Tibial artery (tissue), 4 donors: ENCODE results near the gene HPN.

Source experiments
- DNase-seq, 2 donors: peaks; one replicate each; pipeline ENCODE4 v3.0.0-alpha.2; 2019
- H3K27ac ChIP-seq, 2 donors: fragments of 200-600 bp; sonication (generic) in 1 of 2; 1 replicate in 1 of 2; 2 replicates in 1 of 2; pipeline ENCODE4 v1.5.1; 2018 to 2019; ENCODE audit warnings: mild to moderate bottlenecking in 1 of 2
- H3K27me3 ChIP-seq, 2 donors: fragments of 200-600 bp; sonication (generic) in 1 of 2; one replicate each; pipeline versions ENCODE4 v1.5.1 to v1.6.0; 2016 to 2019
- H3K36me3 ChIP-seq, 3 donors: fragments of 200-600 bp; sonication (generic) in 2 of 3; one replicate each; pipeline ENCODE4 v1.5.1; 2016 to 2019; ENCODE audit warnings: mild to moderate bottlenecking in 2 of 3
- H3K4me1 ChIP-seq, 4 donors: fragments of 200-600 bp; sonication (generic) in 2 of 4; 1 replicate in 3 of 4; 2 replicates in 1 of 4; pipeline ENCODE4 v1.5.1; 2016 to 2019
- H3K4me3 ChIP-seq, 2 donors: fragments of 200-600 bp; sonication (generic) in 1 of 2; 1 replicate in 1 of 2; 2 replicates in 1 of 2; pipeline ENCODE4 v1.5.1; 2018 to 2019; ENCODE audit warnings: mild to moderate bottlenecking in 2 of 2
- H3K9me3 ChIP-seq, 3 donors: fragments of 200-600 bp; sonication (generic) in 1 of 3; one replicate each; pipeline ENCODE4 v1.5.1; 2016 to 2019
- CTCF ChIP-seq, 2 experiments: fragments of 200-600 bp in 1 of 2; fragments of 450-650 bp in 1 of 2; IDR thresholded peaks; one replicate each; pipeline ENCODE4 v1.5.1; 2017 to 2019; ENCODE audit warnings: antibody characterized with exemption in 2 of 2, mild to moderate bottlenecking in 1 of 2, moderate library complexity in 1 of 2
- intact Hi-C: fragments of 100-400 bp; cut with DNase I; formaldehyde crosslinking; loops from one replicate; pipeline ENCODE4 v1.15.0; 2023; ENCODE audit warnings: low total_unique reads

The HPN gene

DNA sequence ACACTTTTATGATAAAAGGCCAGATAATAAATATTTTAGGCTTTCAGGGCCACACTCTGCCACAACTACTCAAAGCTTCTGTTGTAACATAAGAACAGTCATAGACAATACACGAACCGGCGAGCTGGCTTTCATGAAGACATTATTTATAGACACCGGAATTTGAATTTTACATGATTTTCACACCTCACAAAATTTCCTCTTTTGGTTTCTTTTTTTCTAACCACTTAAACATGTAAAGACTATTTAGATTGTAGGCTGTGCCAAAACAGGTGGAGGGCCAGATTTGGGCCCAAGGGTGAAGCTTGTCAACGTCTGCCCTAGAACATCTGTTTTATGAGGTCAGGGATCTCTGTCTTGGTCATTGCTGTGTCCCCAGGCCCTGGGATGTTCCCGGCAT is 44.4 kb downstream of the HPN start:
- Histone ChIP-seq H3K27me3 (peaks cover 0 to 47% of the 10 kb centered on the region in 2 donors), H3K9me3 (no peaks in the 10 kb centered on the region), H3K27ac (no peak overlapping the region), H3K36me3 (no peaks in the 10 kb centered on the region), H3K4me1 (peaks cover 0 to 7% (median 3%) of the 10 kb centered on the region in 4 donors), H3K4me3 (no peak overlapping the region)
- no peak for DNase-seq
- intact Hi-C loops, result no loop called here
- no peak for TF ChIP-seq CTCF (IDR thresholded peaks at IDR 0.05)

DNA sequence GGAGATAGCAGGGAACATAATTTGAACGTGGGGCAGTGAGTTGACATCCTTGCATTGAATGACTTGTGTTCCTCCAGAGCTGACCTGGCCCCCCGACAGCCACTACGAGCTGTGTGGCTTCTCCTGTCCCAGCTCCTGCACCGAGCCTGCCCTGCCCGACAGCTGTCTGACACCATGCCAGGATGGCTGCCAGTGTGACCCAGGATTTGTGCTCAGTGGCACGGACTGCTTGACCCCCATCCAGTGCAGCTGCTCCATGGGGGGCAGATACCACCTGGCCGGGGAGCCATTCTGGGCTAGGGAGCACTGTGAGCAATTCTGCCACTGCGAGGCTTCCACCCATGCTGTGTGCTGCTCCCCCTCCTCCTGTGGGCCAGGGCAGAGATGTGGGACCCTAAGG is 44.9 kb downstream of the HPN start:
- TF ChIP-seq CTCF (IDR thresholded peaks at IDR 0.05), result no peak
- peaks cover 0 to 52% of the 10 kb centered on the region in 2 donors for H3K27me3 ChIP-seq
- no peak overlapping the region for H3K4me3 ChIP-seq
- H3K4me1 ChIP-seq, result peaks cover 0 to 7% (median 3%) of the 10 kb centered on the region in 4 donors
- H3K9me3 ChIP-seq, result no peaks in the 10 kb centered on the region
- no peaks in the 10 kb centered on the region for H3K36me3 ChIP-seq
- no peak for DNase-seq
- intact Hi-C loops, result no loop called here
- no peak overlapping the region for H3K27ac ChIP-seq

DNA sequence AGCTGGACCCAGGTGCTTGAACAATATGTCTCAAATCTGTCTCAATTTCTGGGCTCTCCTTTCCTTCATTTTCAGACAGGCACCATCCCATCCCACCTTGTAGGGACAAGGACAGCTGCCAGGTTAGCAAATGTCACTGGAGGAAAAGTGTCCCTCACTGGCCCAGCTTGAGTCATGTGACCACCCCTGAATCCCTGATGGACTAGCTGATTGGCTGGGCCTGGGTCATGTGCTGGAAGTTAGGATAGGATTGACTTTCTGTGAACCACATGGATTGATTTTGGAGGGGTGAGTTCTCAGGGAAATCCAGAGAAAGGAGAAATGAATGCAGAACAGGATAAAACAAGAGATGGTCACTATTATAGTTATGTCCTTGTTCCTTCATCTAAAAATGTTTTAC is 45.9 kb downstream of the HPN start:
- no peak for TF ChIP-seq CTCF (IDR thresholded peaks at IDR 0.05)
- no peak overlapping the region for H3K4me3 ChIP-seq
- peaks cover 0 to 7% (median 3%) of the 10 kb centered on the region in 4 donors for H3K4me1 ChIP-seq
- H3K9me3 ChIP-seq, result no peaks in the 10 kb centered on the region
- no peak for DNase-seq
- no peaks in the 10 kb centered on the region for H3K36me3 ChIP-seq
- intact Hi-C loops, result no loop called here
- peaks cover 0 to 60% of the 10 kb centered on the region in 2 donors for H3K27me3 ChIP-seq
- no peak overlapping the region for H3K27ac ChIP-seq

DNA sequence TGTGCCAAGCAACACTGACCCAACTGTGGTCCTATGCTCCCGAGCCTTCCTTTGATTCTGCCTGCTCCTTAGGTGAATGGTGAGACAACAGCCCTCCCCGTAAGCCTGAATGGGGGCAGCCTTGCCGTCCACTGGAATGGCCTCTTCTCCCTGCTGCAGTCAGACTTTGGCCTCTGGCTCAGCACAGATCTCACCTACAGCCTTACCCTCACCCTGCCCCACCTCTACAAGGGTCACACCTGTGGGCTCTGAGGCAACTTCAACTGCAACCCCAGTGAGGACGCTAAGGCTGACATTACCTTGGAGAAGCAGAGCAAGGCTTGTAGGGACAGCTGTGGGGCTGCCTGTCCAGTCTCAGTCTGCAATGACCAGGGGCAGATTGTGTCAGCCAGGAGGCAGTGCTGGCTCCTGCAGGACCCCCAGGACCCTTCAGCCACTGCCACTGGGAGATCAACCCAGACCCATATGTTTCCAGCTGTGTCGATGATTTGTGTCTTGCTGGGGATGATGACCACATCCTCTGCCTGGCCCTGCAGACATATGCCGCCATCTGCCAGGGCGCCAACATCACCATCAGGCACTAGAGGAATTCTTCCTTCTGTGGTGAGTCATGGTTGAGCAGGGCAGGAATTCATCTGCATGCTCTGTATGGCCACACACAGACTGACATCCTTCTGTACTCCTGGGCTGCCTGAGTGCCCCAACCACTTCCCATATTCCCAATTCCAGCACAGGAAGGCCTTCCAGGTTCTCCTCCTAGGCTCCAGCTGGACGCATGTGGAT is 46.8 kb downstream of the HPN start:
- Histone ChIP-seq H3K27me3 (peaks cover 0 to 54% of the 10 kb centered on the region in 2 donors), H3K36me3 (no peaks in the 10 kb centered on the region), H3K9me3 (no peaks in the 10 kb centered on the region), H3K27ac (no peak overlapping the region), H3K4me3 (no peak overlapping the region), H3K4me1 (peaks cover 0 to 7% (median 3%) of the 10 kb centered on the region in 4 donors)
- DNase-seq, result no peak
- no peak for TF ChIP-seq CTCF (IDR thresholded peaks at IDR 0.05)
- intact Hi-C loops, result no loop called here

DNA sequence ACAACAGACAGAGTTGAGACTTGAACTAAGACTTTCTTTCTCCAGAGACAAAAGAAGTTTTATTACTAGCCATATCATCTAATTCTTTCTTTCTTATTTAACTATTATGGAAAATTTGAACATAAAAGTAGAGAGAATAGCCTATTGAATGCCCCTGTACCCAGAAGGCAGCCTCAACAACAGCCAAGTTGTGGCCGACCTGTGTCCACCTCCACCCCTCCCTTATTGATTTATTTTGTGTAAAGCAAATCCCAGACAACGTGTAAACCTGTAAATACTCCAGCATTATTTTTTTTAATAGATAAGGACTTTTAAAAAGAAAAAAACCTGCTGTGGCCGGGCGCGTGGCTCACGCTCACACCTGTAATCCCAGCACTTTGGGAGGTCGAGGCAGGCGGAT is 48.0 kb downstream of the HPN start:
- no peak for DNase-seq
- Histone ChIP-seq H3K27me3 (peaks cover 0 to 50% of the 10 kb centered on the region in 2 donors), H3K9me3 (no peaks in the 10 kb centered on the region), H3K36me3 (no peaks in the 10 kb centered on the region), H3K27ac (no peak overlapping the region), H3K4me1 (peaks cover 0 to 7% (median 3%) of the 10 kb centered on the region in 4 donors), H3K4me3 (no peak overlapping the region)
- no peak for TF ChIP-seq CTCF (IDR thresholded peaks at IDR 0.05)
- intact Hi-C loops, result no loop called here
